Neural cell (in vitro differentiated cells): Measurements from ENCODE around the gene NFATC3. TPM values are rescaled to one million over a fixed set of nuclear protein-coding genes. Genes with fewer than 3 reads are reported as not detected.

Source experiments
- H2AFZ ChIP-seq: fragments of 200-600, 300-800 bp; sonication (generic), shearing (Covaris generic); 2 replicates; pipeline ENCODE4 v1.6.0; 2014; ENCODE audit warnings: low read depth, mild to moderate bottlenecking, antibody characterized with exemption, low read length, moderate library complexity
- H3F3A ChIP-seq: fragments of 200-600 bp; shearing (Covaris generic); 2 replicates; pipeline ENCODE4 v1.6.1; 2016; ENCODE audit warnings: mild to moderate bottlenecking, moderate library complexity, mixed read lengths, antibody characterized with exemption, low read length; ENCODE audit not compliant: insufficient read depth, poor library complexity, severe bottlenecking
- H3K27ac ChIP-seq: fragments of 200-600, 300-800 bp; sonication (generic), shearing (Covaris generic); 2 replicates; pipeline ENCODE4 v1.5.1; 2014; ENCODE audit warnings: mild to moderate bottlenecking, low read length, moderate library complexity
- H3K27me3 ChIP-seq: fragments of 300-800, 200-600 bp; sonication (generic), shearing (Covaris generic); 2 replicates; pipeline ENCODE4 v1.6.0; 2014; ENCODE audit warnings: mild to moderate bottlenecking, low read depth, low read length, moderate library complexity; ENCODE audit not compliant: insufficient read depth
- H3K36me3 ChIP-seq: fragments of 300-800, 200-600 bp; sonication (generic), shearing (Covaris generic); 2 replicates; pipeline ENCODE4 v1.5.1; 2014; ENCODE audit warnings: mild to moderate bottlenecking, antibody characterized with exemption, low read length, moderate library complexity; ENCODE audit not compliant: insufficient read depth
- H3K4me2 ChIP-seq: fragments of 300-800, 200-600 bp; sonication (generic), shearing (Covaris generic); 2 replicates; pipeline ENCODE4 v1.6.0; 2014; ENCODE audit warnings: mild to moderate bottlenecking, low read length
- H3K4me3 ChIP-seq: fragments of 300-800, 200-600 bp; sonication (generic), shearing (Covaris generic); 2 replicates; pipeline ENCODE4 v1.5.1; 2014; ENCODE audit warnings: mild to moderate bottlenecking, low read length, moderate library complexity
- H3K79me2 ChIP-seq: fragments of 200-600 bp; shearing (Covaris generic); replicated peaks from 2 replicates; pipeline ENCODE4 v1.6.0; 2014; ENCODE audit warnings: mild to moderate bottlenecking, low read length, moderate library complexity; ENCODE audit not compliant: insufficient read depth
- H3K9ac ChIP-seq: fragments of 300-800, 200-600 bp; sonication (generic), shearing (Covaris generic); 2 replicates; pipeline ENCODE4 v1.6.1; 2016; ENCODE audit warnings: mild to moderate bottlenecking, low read length, mixed read lengths
- H3K9me2 ChIP-seq: fragments of 200-600 bp; shearing (Covaris generic); 2 replicates; pipeline ENCODE4 v1.6.1; 2016; ENCODE audit warnings: mild to moderate bottlenecking, low read length, mixed read lengths; ENCODE audit not compliant: insufficient read depth
- H3K9me3 ChIP-seq: fragments of 200-600, 300-800 bp; sonication (generic), shearing (Covaris generic); 2 replicates; pipeline ENCODE4 v1.6.1; 2016; ENCODE audit warnings: mild to moderate bottlenecking, mixed run types, low read length, moderate library complexity, mixed read lengths
- H4K20me1 ChIP-seq: fragments of 200-600 bp; shearing (Covaris generic); 2 replicates; pipeline ENCODE4 v1.6.1; 2016; ENCODE audit warnings: mild to moderate bottlenecking, mixed run types; ENCODE audit not compliant: insufficient read depth
- EP300 ChIP-seq: fragments of 450-650 bp; conservative IDR thresholded peaks from 2 replicates; pipeline ENCODE4 v1.6.1; 2014; ENCODE audit warnings: antibody characterized with exemption, mild to moderate bottlenecking, moderate library complexity; ENCODE audit not compliant: poor library complexity, severe bottlenecking
- EZH2 ChIP-seq: fragments of 200-600, 300-800 bp; shearing (Covaris generic), sonication (generic); IDR thresholded peaks from 2 replicates; pipeline ENCODE4 v1.6.1; 2014; ENCODE audit warnings: antibody characterized with exemption, low read length, borderline replicate concordance, mild to moderate bottlenecking; ENCODE audit not compliant: insufficient read depth, poor library complexity, severe bottlenecking
- MXI1 ChIP-seq: fragments of 450-650 bp; conservative IDR thresholded peaks from 2 replicates; pipeline ENCODE4 v1.6.1; 2014; ENCODE audit warnings: antibody characterized with exemption, mild to moderate bottlenecking; ENCODE audit not compliant: poor library complexity, severe bottlenecking
- POLR2AphosphoS5 ChIP-seq: IDR thresholded peaks from 2 replicates; pipeline ENCODE4 v1.6.1; 2012
- RAD21 ChIP-seq: fragments of 450-650 bp; conservative IDR thresholded peaks from 2 replicates; pipeline ENCODE4 v1.6.1; 2014; ENCODE audit warnings: antibody characterized with exemption, mild to moderate bottlenecking, moderate library complexity
- SMC3 ChIP-seq: fragments of 450-650 bp; conservative IDR thresholded peaks from 2 replicates; pipeline ENCODE4 v1.6.1; 2014; ENCODE audit warnings: antibody characterized with exemption, mild to moderate bottlenecking, moderate library complexity; ENCODE audit not compliant: poor library complexity
- TAF1 ChIP-seq: IDR thresholded peaks from 2 replicates; pipeline ENCODE4 v1.6.1; 2012; ENCODE audit warnings: low read depth
- polyA plus RNA-seq: library from polyadenylated mRNA; depleted of rRNA; stranded (reverse); fragments of >200 nt; gene quantifications from 2 replicates; pipeline ENCODE4 v1.2.3, GENCODE V29; 2014
- TF ChIP-seq, protein P1 (sequence below): fragments of 450-650 bp; IDR thresholded peaks from 2 replicates; pipeline ENCODE4 v1.5.1; 2014; ENCODE audit warnings: antibody characterized with exemption, mild to moderate bottlenecking, moderate library complexity; ENCODE audit not compliant: poor library complexity, severe bottlenecking
- TF ChIP-seq, protein P2 (sequence below): IDR thresholded peaks from 2 replicates; pipeline ENCODE4 v1.6.1; 2012; ENCODE audit warnings: borderline replicate concordance

The NFATC3 gene
- polyA plus RNA-seq, 1 donor from 2014 or later, result 6.2 TPM

DNA sequence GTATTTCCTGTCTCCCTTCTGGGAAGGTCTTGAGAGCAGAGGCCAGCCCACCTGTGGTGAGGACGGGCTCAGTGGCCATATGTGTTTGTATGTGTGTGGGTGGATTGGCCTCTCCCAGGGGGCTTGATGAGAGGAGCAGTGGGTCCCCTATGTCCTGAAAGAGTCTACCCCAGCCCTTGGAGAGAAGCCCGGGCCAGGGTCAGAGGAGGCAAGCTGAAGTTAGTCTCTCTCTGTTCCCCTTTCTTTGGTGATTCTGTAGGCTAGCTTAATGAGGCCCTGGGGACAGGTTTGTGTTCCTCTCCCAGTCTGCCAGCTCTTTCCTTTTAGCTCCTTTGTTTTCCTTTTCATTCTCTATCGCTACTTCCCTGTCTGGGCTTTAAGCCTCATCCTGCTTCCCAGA is 23.8 kb upstream of the NFATC3 start (continued):
- TF ChIP-seq, protein P1, sequence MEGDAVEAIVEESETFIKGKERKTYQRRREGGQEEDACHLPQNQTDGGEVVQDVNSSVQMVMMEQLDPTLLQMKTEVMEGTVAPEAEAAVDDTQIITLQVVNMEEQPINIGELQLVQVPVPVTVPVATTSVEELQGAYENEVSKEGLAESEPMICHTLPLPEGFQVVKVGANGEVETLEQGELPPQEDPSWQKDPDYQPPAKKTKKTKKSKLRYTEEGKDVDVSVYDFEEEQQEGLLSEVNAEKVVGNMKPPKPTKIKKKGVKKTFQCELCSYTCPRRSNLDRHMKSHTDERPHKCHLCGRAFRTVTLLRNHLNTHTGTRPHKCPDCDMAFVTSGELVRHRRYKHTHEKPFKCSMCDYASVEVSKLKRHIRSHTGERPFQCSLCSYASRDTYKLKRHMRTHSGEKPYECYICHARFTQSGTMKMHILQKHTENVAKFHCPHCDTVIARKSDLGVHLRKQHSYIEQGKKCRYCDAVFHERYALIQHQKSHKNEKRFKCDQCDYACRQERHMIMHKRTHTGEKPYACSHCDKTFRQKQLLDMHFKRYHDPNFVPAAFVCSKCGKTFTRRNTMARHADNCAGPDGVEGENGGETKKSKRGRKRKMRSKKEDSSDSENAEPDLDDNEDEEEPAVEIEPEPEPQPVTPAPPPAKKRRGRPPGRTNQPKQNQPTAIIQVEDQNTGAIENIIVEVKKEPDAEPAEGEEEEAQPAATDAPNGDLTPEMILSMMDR, result no peak

DNA sequence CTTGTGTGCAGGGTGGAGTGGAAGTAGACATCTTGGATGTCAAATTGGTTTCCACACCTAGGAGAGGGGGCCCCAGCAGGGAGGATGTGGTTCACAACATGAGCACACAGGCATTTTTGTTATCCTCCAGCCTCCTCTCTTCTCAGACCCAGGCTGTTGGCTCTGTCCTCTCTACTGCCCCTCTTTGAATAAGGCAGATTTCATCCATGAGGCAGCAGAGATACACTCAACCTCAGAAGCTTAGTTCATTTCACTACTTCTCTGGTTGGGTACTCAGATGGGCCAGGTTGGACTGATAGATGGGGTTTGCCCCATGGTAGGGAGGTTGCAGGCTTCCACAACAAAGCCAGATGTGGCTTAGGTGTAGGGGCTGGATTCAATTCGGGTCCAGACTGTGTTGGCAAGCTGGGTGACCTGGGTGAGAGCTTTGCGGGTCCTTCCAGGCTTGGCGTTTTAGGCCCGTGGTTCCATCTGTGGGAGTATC is 22.2 kb upstream of the NFATC3 start:
- TF ChIP-seq, protein P2, sequence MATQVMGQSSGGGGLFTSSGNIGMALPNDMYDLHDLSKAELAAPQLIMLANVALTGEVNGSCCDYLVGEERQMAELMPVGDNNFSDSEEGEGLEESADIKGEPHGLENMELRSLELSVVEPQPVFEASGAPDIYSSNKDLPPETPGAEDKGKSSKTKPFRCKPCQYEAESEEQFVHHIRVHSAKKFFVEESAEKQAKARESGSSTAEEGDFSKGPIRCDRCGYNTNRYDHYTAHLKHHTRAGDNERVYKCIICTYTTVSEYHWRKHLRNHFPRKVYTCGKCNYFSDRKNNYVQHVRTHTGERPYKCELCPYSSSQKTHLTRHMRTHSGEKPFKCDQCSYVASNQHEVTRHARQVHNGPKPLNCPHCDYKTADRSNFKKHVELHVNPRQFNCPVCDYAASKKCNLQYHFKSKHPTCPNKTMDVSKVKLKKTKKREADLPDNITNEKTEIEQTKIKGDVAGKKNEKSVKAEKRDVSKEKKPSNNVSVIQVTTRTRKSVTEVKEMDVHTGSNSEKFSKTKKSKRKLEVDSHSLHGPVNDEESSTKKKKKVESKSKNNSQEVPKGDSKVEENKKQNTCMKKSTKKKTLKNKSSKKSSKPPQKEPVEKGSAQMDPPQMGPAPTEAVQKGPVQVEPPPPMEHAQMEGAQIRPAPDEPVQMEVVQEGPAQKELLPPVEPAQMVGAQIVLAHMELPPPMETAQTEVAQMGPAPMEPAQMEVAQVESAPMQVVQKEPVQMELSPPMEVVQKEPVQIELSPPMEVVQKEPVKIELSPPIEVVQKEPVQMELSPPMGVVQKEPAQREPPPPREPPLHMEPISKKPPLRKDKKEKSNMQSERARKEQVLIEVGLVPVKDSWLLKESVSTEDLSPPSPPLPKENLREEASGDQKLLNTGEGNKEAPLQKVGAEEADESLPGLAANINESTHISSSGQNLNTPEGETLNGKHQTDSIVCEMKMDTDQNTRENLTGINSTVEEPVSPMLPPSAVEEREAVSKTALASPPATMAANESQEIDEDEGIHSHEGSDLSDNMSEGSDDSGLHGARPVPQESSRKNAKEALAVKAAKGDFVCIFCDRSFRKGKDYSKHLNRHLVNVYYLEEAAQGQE, result no peak
- no peak for TF ChIP-seq MXI1
- TF ChIP-seq POLR2AphosphoS5, result no peak
- no peak for TF ChIP-seq EP300
- TF ChIP-seq, protein P1, result no peak
- TF ChIP-seq SMC3, result no peak
- TF ChIP-seq RAD21, result no peak
- TF ChIP-seq EZH2, result no peak
- no peak for TF ChIP-seq TAF1
- H2AFZ ChIP-seq, result no peak overlapping the region
- no peaks in the 10 kb centered on the region for H4K20me1 ChIP-seq
- no peak overlapping the region for H3K27ac ChIP-seq
- no peak overlapping the region for H3K9ac ChIP-seq
- H3K79me2 ChIP-seq, result no peaks in the 10 kb centered on the region
- H3K4me3 ChIP-seq, result no peak overlapping the region
- no peaks in the 10 kb centered on the region for H3K9me2 ChIP-seq
- H3F3A ChIP-seq, result no peaks in the 10 kb centered on the region
- no peaks in the 10 kb centered on the region for H3K27me3 ChIP-seq
- H3K36me3 ChIP-seq, result no peaks in the 10 kb centered on the region
- H3K4me2 ChIP-seq, result no peak overlapping the region
- no peaks in the 10 kb centered on the region for H3K9me3 ChIP-seq
